Measurements from ENCODE around the gene ASS1. TPM values are rescaled to one million over a fixed set of nuclear protein-coding genes. Genes with fewer than 3 reads are reported as not detected.

ASS1 gene
- total RNA-seq, 1 experiment from 2014 or later = 83.0 TPM

DNA sequence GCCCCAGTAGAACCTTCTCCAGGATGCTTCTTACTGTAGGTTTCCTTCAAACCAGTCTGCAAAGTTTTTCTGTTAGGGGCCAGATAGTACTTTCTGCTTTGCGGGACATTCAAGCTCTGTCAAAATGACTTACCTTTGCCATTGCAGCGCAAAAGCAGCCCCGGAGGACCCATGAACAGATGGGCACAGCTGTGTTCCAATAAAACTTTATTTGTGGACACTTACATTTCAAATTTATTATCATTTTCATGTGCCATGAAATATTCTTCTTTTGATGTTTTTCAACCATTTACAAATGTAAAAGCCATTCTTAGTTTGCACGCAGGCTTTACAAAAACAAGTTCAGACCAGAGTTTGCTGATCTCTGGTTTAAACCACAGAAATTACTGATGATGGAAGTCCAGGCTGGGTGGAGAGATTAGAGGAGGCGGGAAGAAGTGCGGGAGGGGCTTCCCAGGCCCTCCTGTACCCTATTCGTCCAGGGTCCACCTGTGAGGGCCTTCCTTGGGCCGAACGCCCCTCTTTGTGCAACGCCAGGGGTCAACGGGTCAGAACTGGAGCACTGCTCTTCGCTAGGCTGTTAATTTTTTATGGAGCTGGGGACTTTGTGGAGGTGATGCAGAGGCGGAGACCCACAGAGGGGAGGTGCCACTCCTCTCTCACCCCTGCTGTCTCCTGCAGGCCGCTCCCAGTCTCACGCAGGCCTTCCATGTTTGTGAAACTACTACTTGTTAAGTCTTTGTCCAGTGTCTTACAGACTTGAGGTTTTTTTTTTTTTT, 7.6 kb upstream of the ASS1 start:
- POLR2A ChIA-PET (ENCODE audit: unreplicated experiment) = no interaction called here
- Histone ChIP-seq H3F3A (ENCODE audit: low read length, unreplicated experiment) (no peaks in the 10 kb centered on the region), H3K36me3 (ENCODE audit: low read depth, low read length) (no peaks in the 10 kb centered on the region), H3K4me1 (ENCODE audit: insufficient read depth, low read length) (peaks cover 5% of the 10 kb centered on the region; the same call in 1 of the 2 replicates), H2AFZ (ENCODE audit: low read length) (no peak overlapping the region), H3K9me2 (replicated peaks; ENCODE audit: low read length) (no peaks in the 10 kb centered on the region), H3K9ac (ENCODE audit: low read length) (no peak overlapping the region), H3K27me3 (ENCODE audit: low read length) (no peaks in the 10 kb centered on the region), H3K79me2 (ENCODE audit: low read length) (no peaks in the 10 kb centered on the region), H3K27ac (ENCODE audit: low read length) (no peak overlapping the region), H3K4me2 (ENCODE audit: low read length) (no peak overlapping the region), H3K4me3 (ENCODE audit: low read length) (no peak overlapping the region), H4K20me1 (ENCODE audit: low read length) (no peaks in the 10 kb centered on the region), H3K9me3 (ENCODE audit: low read length) (0 out of 2 replicates have a peak, but pooled peaks cover 5% of the 10 kb centered on the region)
- DNase-seq (no peak), ATAC-seq (no peak)
- no TSS peak for BruUV-seq (replicated peaks)
- CTCF ChIA-PET = no interaction called here
- intact Hi-C loops (cut with micrococcal nuclease) = no loop called here
- no peak for TF ChIP-seq EZH2phosphoT487 (IDR thresholded peaks at IDR 0.05; ENCODE audit: borderline replicate concordance, low read length)
- TF ChIP-seq, protein P1, sequence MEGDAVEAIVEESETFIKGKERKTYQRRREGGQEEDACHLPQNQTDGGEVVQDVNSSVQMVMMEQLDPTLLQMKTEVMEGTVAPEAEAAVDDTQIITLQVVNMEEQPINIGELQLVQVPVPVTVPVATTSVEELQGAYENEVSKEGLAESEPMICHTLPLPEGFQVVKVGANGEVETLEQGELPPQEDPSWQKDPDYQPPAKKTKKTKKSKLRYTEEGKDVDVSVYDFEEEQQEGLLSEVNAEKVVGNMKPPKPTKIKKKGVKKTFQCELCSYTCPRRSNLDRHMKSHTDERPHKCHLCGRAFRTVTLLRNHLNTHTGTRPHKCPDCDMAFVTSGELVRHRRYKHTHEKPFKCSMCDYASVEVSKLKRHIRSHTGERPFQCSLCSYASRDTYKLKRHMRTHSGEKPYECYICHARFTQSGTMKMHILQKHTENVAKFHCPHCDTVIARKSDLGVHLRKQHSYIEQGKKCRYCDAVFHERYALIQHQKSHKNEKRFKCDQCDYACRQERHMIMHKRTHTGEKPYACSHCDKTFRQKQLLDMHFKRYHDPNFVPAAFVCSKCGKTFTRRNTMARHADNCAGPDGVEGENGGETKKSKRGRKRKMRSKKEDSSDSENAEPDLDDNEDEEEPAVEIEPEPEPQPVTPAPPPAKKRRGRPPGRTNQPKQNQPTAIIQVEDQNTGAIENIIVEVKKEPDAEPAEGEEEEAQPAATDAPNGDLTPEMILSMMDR (conservative IDR thresholded peaks at IDR 0.05; ENCODE audit: low read depth, low read length) = no peak
- TF ChIP-seq EZH2 (IDR thresholded peaks at IDR 0.05; ENCODE audit: low read length, unreplicated experiment) = no peak

- H3K27ac ChIP-seq (ENCODE audit: low read length) = no peak overlapping the region
- no peak overlapping the region for H2AFZ ChIP-seq (ENCODE audit: low read length)
- H3K9me2 ChIP-seq (replicated peaks; ENCODE audit: low read length) = no peaks in the 10 kb centered on the region
- ChIA-PET CTCF (no interaction called here), POLR2A (ENCODE audit: unreplicated experiment) (no interaction called here)
- H3K4me3 ChIP-seq (ENCODE audit: low read length) = no peak overlapping the region
- no peak overlapping the region for H3K9ac ChIP-seq (ENCODE audit: low read length)
- H3K9me3 ChIP-seq (ENCODE audit: low read length) = 0 out of 2 replicates have a peak, but pooled peaks cover 5% of the 10 kb centered on the region
- H3K4me1 ChIP-seq (ENCODE audit: insufficient read depth, low read length) = no peaks in the 10 kb centered on the region
- H4K20me1 ChIP-seq (ENCODE audit: low read length) = no peaks in the 10 kb centered on the region
- no peaks in the 10 kb centered on the region for H3F3A ChIP-seq (ENCODE audit: low read length, unreplicated experiment)
- intact Hi-C loops (cut with micrococcal nuclease) = no loop called here
- TF ChIP-seq, protein P1 (conservative IDR thresholded peaks at IDR 0.05; ENCODE audit: low read depth, low read length) = no peak
- no peak for TF ChIP-seq EZH2 (IDR thresholded peaks at IDR 0.05; ENCODE audit: low read length, unreplicated experiment)
- TF ChIP-seq EZH2phosphoT487 (IDR thresholded peaks at IDR 0.05; ENCODE audit: borderline replicate concordance, low read length) = no peak
- no peaks in the 10 kb centered on the region for H3K27me3 ChIP-seq (ENCODE audit: low read length)
- no peak for ATAC-seq
- H3K36me3 ChIP-seq (ENCODE audit: low read depth, low read length) = no peaks in the 10 kb centered on the region
- no TSS peak for BruUV-seq (replicated peaks)
- H3K4me2 ChIP-seq (ENCODE audit: low read length) = no peak overlapping the region
- no peaks in the 10 kb centered on the region for H3K79me2 ChIP-seq (ENCODE audit: low read length)
- DNase-seq = no peak
Measured at GRCh38 chr9:130438382-130438981, 6.3 kb upstream of the ASS1 start.

GRCh38 chr9:130441031-130441430, 3.7 kb upstream of the ASS1 start:
- no peaks in the 10 kb centered on the region for H3K36me3 ChIP-seq (ENCODE audit: low read depth, low read length)
- ChIA-PET CTCF (no interaction called here), POLR2A (ENCODE audit: unreplicated experiment) (no interaction called here)
- no peak overlapping the region for H3K4me3 ChIP-seq (ENCODE audit: low read length)
- H3K27me3 ChIP-seq (ENCODE audit: low read length) = no peaks in the 10 kb centered on the region
- peaks cover 7% of the 10 kb centered on the region; the same call in 1 of the 2 replicates for H3K4me1 ChIP-seq (ENCODE audit: insufficient read depth, low read length)
- no peak for TF ChIP-seq EZH2 (IDR thresholded peaks at IDR 0.05; ENCODE audit: low read length, unreplicated experiment)
- no peak for TF ChIP-seq EZH2phosphoT487 (IDR thresholded peaks at IDR 0.05; ENCODE audit: borderline replicate concordance, low read length)
- TF ChIP-seq, protein P1 (conservative IDR thresholded peaks at IDR 0.05; ENCODE audit: low read depth, low read length) = no peak
- 0 out of 2 replicates have a peak, but pooled peaks cover 5% of the 10 kb centered on the region for H3K9me3 ChIP-seq (ENCODE audit: low read length)
- H3K4me2 ChIP-seq (ENCODE audit: low read length) = no peak overlapping the region
- BruUV-seq (replicated peaks) = no TSS peak
- H3K79me2 ChIP-seq (ENCODE audit: low read length) = no peaks in the 10 kb centered on the region
- H3K9me2 ChIP-seq (replicated peaks; ENCODE audit: low read length) = no peaks in the 10 kb centered on the region
- intact Hi-C loops (cut with micrococcal nuclease) = no loop called here
- H3K9ac ChIP-seq (ENCODE audit: low read length) = no peak overlapping the region
- H3F3A ChIP-seq (ENCODE audit: low read length, unreplicated experiment) = no peaks in the 10 kb centered on the region
- ATAC-seq = no peak
- no peaks in the 10 kb centered on the region for H4K20me1 ChIP-seq (ENCODE audit: low read length)
- H2AFZ ChIP-seq (ENCODE audit: low read length) = no peak overlapping the region
- no peak overlapping the region for H3K27ac ChIP-seq (ENCODE audit: low read length)
- DNase-seq = no peak
